K562 (cell line): Measurements from ENCODE around the gene TMEM114. TPM values are rescaled to one million over a fixed set of nuclear protein-coding genes. Genes with fewer than 3 reads are reported as not detected.

ENCODE experiments used
- ATAC-seq: fragments of 200-7000 bp; cut with Tn5 transposase; 3 replicates; pipeline ENCODE4 v1.9.1; 2020; ENCODE audit warnings: moderate library complexity
- BruUV-seq: library from RNA; stranded (reverse); fragments of 400-500 nt; replicated peaks from 2 replicates; lab custom pipeline; 2021; lab: Mats Ljungman, UMichigan
- CTCF ChIA-PET: fragments of 300-600 bp; formaldehyde crosslinking; extraction: SDS; loops from one replicate; lab custom pipeline; 2021; ENCODE audit warnings: low intra/inter-chr PET ratio; lab: Yijun Ruan, JAX
- POLR2A ChIA-PET: fragments of 300-600, 350-650 bp; sonication (Branson Sonifier 250); formaldehyde crosslinking; extraction: SDS; loops from one replicate; lab custom pipeline; 2021; ENCODE audit warnings: antibody characterized with exemption, inconsistent platforms; lab: Yijun Ruan, JAX
- DNase-seq, 4 experiments: peaks; one replicate each; pipeline versions ENCODE4 v3.0.0 to v3.0.0-alpha.2; 2011 to 2018; ENCODE audit warnings: low spot score in 3 of 4, mixed read lengths in 3 of 4; ENCODE audit errors: extremely low read depth in 1 of 4
- FAIRE-seq: peaks from 2 replicates; lab custom pipeline; 2011; peaks lifted over from hg19 to GRCh38; lab: Jason Lieb, UNC
- H2AFZ ChIP-seq: 2 replicates; pipeline ENCODE4 v1.6.0; 2011; ENCODE audit warnings: low read depth, low read length, control low read depth, inconsistent platforms
- H3K27ac ChIP-seq: fragments of 200-600 bp; 3 replicates; pipeline ENCODE4 v1.8.0; 2011; ENCODE audit warnings: low read depth, mild to moderate bottlenecking, control low read depth, inconsistent platforms, low read length, moderate library complexity, mixed read lengths; ENCODE audit errors: extremely low read depth
- H3K27me3 ChIP-seq, 2 experiments: fragments of 300-600 bp in 1 of 2; 2 replicates in 1 of 2; 3 replicates in 1 of 2; pipeline versions ENCODE4 v1.6.0 to v1.8.0; 2011; ENCODE audit warnings: inconsistent platforms in 2 of 2, low read length in 2 of 2, mild to moderate bottlenecking in 1 of 2, mixed read lengths in 1 of 2, moderate library complexity in 1 of 2; ENCODE audit not compliant: control insufficient read depth in 2 of 2, insufficient read depth in 2 of 2
- H3K36me3 ChIP-seq: fragments of 300-600 bp; 3 replicates; pipeline ENCODE4 v1.8.0; 2011; ENCODE audit warnings: mild to moderate bottlenecking, low read length, inconsistent platforms; ENCODE audit not compliant: control insufficient read depth, insufficient read depth
- H3K4me1 ChIP-seq, 2 experiments: fragments of 200-600 bp in 1 of 2; replicated peaks in 1 of 2; 2 replicates in 1 of 2; 3 replicates in 1 of 2; pipeline versions ENCODE4 v1.5.1 to v1.8.0; 2011; ENCODE audit warnings: inconsistent platforms in 2 of 2, low read length in 2 of 2, mild to moderate bottlenecking in 1 of 2, mixed read lengths in 1 of 2, moderate library complexity in 1 of 2; ENCODE audit not compliant: control insufficient read depth in 2 of 2, insufficient read depth in 2 of 2
- H3K4me2 ChIP-seq: 2 replicates; pipeline ENCODE4 v1.6.1; 2011; ENCODE audit warnings: low read length, control low read depth, inconsistent platforms, mixed read lengths; ENCODE audit not compliant: insufficient read depth
- H3K4me3 ChIP-seq: fragments of 200-600 bp; sonication (generic), shearing (Covaris generic); 2 replicates; pipeline ENCODE4 v1.5.1; 2016; ENCODE audit warnings: control low read depth, inconsistent platforms
- H3K79me2 ChIP-seq: fragments of 200-600 bp; 3 replicates; pipeline ENCODE4 v1.8.0; 2011; ENCODE audit warnings: low read length, inconsistent platforms; ENCODE audit not compliant: control insufficient read depth, insufficient read depth
- H3K9ac ChIP-seq, 2 experiments: 2 replicates each; pipeline versions ENCODE4 v1.6.0 to v1.6.1; 2011; ENCODE audit warnings: low read depth in 2 of 2, low read length in 2 of 2, control low read depth in 1 of 2, inconsistent platforms in 1 of 2, mild to moderate bottlenecking in 1 of 2, mixed read lengths in 1 of 2; ENCODE audit not compliant: insufficient read depth in 1 of 2
- H3K9me1 ChIP-seq: one replicate; pipeline ENCODE4 v1.6.0; 2011; ENCODE audit warnings: inconsistent platforms, mild to moderate bottlenecking, low read length, moderate library complexity; ENCODE audit not compliant: control insufficient read depth, insufficient read depth
- H3K9me3 ChIP-seq: replicated peaks from 2 replicates; pipeline ENCODE4 v1.5.1; 2011; ENCODE audit warnings: low read depth, low read length, inconsistent platforms; ENCODE audit not compliant: control insufficient read depth, insufficient read depth
- H4K20me1 ChIP-seq: replicated peaks from 2 replicates; pipeline ENCODE4 v1.6.1; 2011; ENCODE audit warnings: low read length, inconsistent platforms, mixed read lengths; ENCODE audit not compliant: control insufficient read depth, insufficient read depth
- ARHGAP35 ChIP-seq: fragments of 450-650 bp; IDR thresholded peaks from 2 replicates; pipeline ENCODE4 v1.6.1; 2018; ENCODE audit not compliant: partially characterized antibody
- DNMT1 ChIP-seq: fragments of 450-650 bp; IDR thresholded peaks from 2 replicates; pipeline ENCODE4 v1.6.1; 2016; ENCODE audit warnings: antibody characterized with exemption, mild to moderate bottlenecking
- GABPB2 ChIP-seq: fragments of 250-450 bp; sonication (Bioruptor Pico); conservative IDR thresholded peaks from 2 replicates; pipeline ENCODE4 v1.5.1; 2021; ENCODE audit warnings: mild to moderate bottlenecking
- HDAC1 ChIP-seq, 2 experiments: fragments of 450-650 bp; IDR thresholded peaks; 2 replicates each; pipeline ENCODE4 v1.6.1; 2016 to 2017; ENCODE audit warnings: inconsistent platforms in 1 of 2, mild to moderate bottlenecking in 1 of 2, moderate library complexity in 1 of 2
- MTA3 ChIP-seq: fragments of 450-650 bp; formaldehyde crosslinking; IDR thresholded peaks from 2 replicates; pipeline ENCODE4 v1.6.1; 2017; ENCODE audit warnings: mild to moderate bottlenecking, borderline replicate concordance
- NFE2L1 ChIP-seq: fragments of 450-650 bp; IDR thresholded peaks from 2 replicates; pipeline ENCODE4 v1.6.1; 2016; ENCODE audit warnings: missing genetic modification characterization, low read depth, mild to moderate bottlenecking, missing compliant biosample characterization, moderate library complexity, borderline replicate concordance
- NFIC ChIP-seq: fragments of 450-650 bp; IDR thresholded peaks from 2 replicates; pipeline ENCODE4 v1.6.1; 2017; ENCODE audit warnings: mild to moderate bottlenecking, inconsistent platforms
- PYGO2 ChIP-seq: fragments of 450-650 bp; IDR thresholded peaks from 2 replicates; pipeline ENCODE4 v1.6.1; 2016; ENCODE audit warnings: mild to moderate bottlenecking, missing genetic modification characterization, moderate library complexity, missing compliant biosample characterization
- RB1 ChIP-seq: fragments of 450-650 bp; IDR thresholded peaks from 2 replicates; pipeline ENCODE4 v1.6.1; 2017; ENCODE audit warnings: low read depth, mild to moderate bottlenecking
- SREBF2 ChIP-seq: sonication (generic); formaldehyde crosslinking; IDR thresholded peaks from 2 replicates; pipeline ENCODE4 v1.4.0; 2020; ENCODE audit warnings: mild to moderate bottlenecking, missing genetic modification reagents
- TCFL5 ChIP-seq: fragments of 250-450 bp; sonication (Bioruptor Pico); conservative IDR thresholded peaks from 2 replicates; pipeline ENCODE4 v1.6.1; 2021; ENCODE audit warnings: mild to moderate bottlenecking, moderate library complexity, matching md5 sums
- TSC22D4 ChIP-seq: fragments of 450-650 bp; IDR thresholded peaks from 2 replicates; pipeline ENCODE4 v1.6.1; 2016; ENCODE audit warnings: missing genetic modification characterization, missing biosample characterization, control low read depth
- ZEB2 ChIP-seq: fragments of 450-650 bp; IDR thresholded peaks from 2 replicates; pipeline ENCODE4 v1.6.1; 2016
- ZKSCAN3 ChIP-seq: fragments of 250-450 bp; sonication (Bioruptor Pico); IDR thresholded peaks from 2 replicates; pipeline ENCODE4 v1.4.0; 2020
- ZNF263 ChIP-seq: sonication (generic); formaldehyde crosslinking; IDR thresholded peaks from 2 replicates; pipeline ENCODE4 v1.8.0; 2022; ENCODE audit warnings: mild to moderate bottlenecking, missing genetic modification reagents, borderline replicate concordance
- ZNF282 ChIP-seq: sonication (generic); formaldehyde crosslinking; IDR thresholded peaks from 2 replicates; pipeline ENCODE4 v1.8.1; 2023; ENCODE audit warnings: missing genetic modification reagents
- ZNF444 ChIP-seq: fragments of 250-450 bp; sonication (Bioruptor Pico); IDR thresholded peaks from 2 replicates; pipeline ENCODE4 v1.4.0; 2020; ENCODE audit warnings: mild to moderate bottlenecking, moderate library complexity
- ZNF668 ChIP-seq: fragments of 250-450 bp; sonication (Bioruptor Pico); IDR thresholded peaks from 2 replicates; pipeline ENCODE4 v1.8.0; 2022; ENCODE audit warnings: mild to moderate bottlenecking, inconsistent platforms
- WGBS: fragments of 100-300 bp; shearing (Covaris generic); methylation state at CpG from one replicate; pipeline ENCODE4 v1.1.6; 2016; ENCODE audit warnings: low coverage, mixed read lengths; ENCODE audit not compliant: insufficient coverage; ENCODE audit errors: missing lambda C conversion rate; 5-methylcytosine and 5-hydroxymethylcytosine counted together
- in situ Hi-C: fragments of 300-500 bp; cut with MboI; formaldehyde crosslinking; loops from 4 replicates; pipeline ENCODE4 v1.15.0; 2018; ENCODE audit warnings: inconsistent platforms, mixed read lengths
- intact Hi-C: fragments of 100-400 bp; cut with micrococcal nuclease; formaldehyde crosslinking; loops from 2 replicates; pipeline ENCODE4 v1.14.2; 2022
- polyA plus RNA-seq, 8 experiments: library from polyadenylated mRNA; depleted of rRNA in 4 of 8; stranded (reverse) in 5 of 8; unstranded in 3 of 8; fragments of >200 nt; fragmentation: Nextera tagmentation in 2 of 8; fragmentation: Illumina TruSeq in 1 of 8; extraction: Ambion mirVana in 2 of 8; extraction: Trizol in 1 of 8; gene quantifications; 2 replicates each; pipeline versions ENCODE4 v1.2.1 to v1.2.3, GENCODE V29; 2011 to 2014; ENCODE audit warnings: inconsistent platforms in 1 of 8, missing spikeins in 1 of 8
- total RNA-seq, 7 experiments: library from RNA; depleted of rRNA in 6 of 7; stranded (reverse); fragments of >200 nt in 6 of 7; fragmentation: Illumina TruSeq in 2 of 7; extraction: Trizol in 2 of 7; gene quantifications; 2 replicates each; pipeline versions ENCODE4 v1.2.1 to v1.2.3, GENCODE V29; 2011 to 2021; ENCODE audit warnings: low replicate concordance in 1 of 7
- TF ChIP-seq, protein P1 (sequence below), 2 experiments: IDR thresholded peaks; 2 replicates each; pipeline ENCODE4 v1.6.1; 2011; ENCODE audit warnings: borderline replicate concordance in 1 of 2, control low read depth in 1 of 2, low read depth in 1 of 2, low read length in 1 of 2, mild to moderate bottlenecking in 1 of 2, mixed read lengths in 1 of 2, moderate library complexity in 1 of 2; ENCODE audit not compliant: insufficient read depth in 1 of 2, insufficient read length in 1 of 2, poor library complexity in 1 of 2, severe bottlenecking in 1 of 2; ENCODE audit errors: extremely low read depth in 1 of 2

The TMEM114 gene
- total and polyA plus RNA-seq, 9 of the 15 experiments (the other 6 are each of a cell fraction or from before 2014, with no cell fraction given): not detected

DNA sequence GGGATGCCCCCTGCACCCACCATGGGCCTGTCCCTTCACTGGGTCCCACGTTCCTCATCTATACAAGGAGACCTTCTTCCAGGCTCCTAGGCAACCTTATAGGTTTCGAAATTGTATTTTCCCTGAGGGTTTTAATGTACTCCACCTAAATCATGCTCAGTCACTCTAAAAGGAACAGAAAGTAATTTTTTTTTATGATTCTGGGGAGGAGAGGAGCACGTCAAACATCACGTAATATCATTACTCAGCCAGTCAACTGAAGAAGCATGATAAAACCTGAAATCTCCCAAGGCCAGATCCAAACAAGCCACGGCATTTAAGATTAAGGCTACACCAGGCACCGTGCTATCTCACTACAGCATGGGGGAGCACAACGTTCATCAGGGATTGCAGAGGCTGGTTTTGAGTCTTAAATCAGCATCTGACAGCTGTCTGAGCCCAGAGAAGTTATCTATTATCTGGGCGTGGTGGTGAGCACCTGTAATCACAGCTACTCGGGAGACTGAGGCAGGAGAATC lies 3.9 kb upstream of the TMEM114 start (continued):
- peak; percentile 90 for TF ChIP-seq ZEB2
- TF ChIP-seq ZNF668 (CRISPR knock-in tag): no peak
- no peak for TF ChIP-seq ARHGAP35
- no peak for TF ChIP-seq DNMT1

DNA sequence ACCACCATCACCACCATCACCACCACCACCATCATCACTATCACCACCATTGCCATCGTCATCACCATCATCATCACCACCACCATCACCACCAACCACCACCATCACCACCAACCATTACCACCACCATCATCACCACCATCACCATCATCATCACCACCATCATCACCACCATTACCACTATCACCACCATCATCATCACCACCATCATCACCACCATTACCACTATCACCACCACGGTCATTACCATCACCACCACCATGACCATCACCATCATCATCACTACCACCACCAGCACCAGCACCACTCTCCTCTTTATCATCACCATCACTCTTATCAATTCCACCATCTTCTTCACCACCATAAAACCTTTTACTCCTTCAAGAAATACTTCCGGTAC lies 1.1 kb upstream of the TMEM114 start:
- no peak for DNase-seq
- in situ Hi-C loops (no loop called here), intact Hi-C loops (no loop called here)
- Histone ChIP-seq H3K9me1 (no peaks in the 10 kb centered on the region), H2AFZ (no peak overlapping the region), H3K9me3 (no peaks in the 10 kb centered on the region), H3K4me3 (no peak overlapping the region), H3K27ac (no peak overlapping the region), H3K36me3 (no peaks in the 10 kb centered on the region), H3K9ac (no peak overlapping the region), H3K4me1 (peaks cover 4 to 6% of the 10 kb centered on the region in 2 experiments; a peak in 2 of 5 replicates), H4K20me1 (no peaks in the 10 kb centered on the region), H3K79me2 (no peaks in the 10 kb centered on the region), H3K27me3 (peaks cover 12 to 26% of the 10 kb centered on the region in 2 experiments; a peak in 4 of 5 replicates), H3K4me2 (no peak overlapping the region)
- ATAC-seq: no peak
- no peak for TF ChIP-seq HDAC1 (IDR thresholded peaks at IDR 0.05)
- no peak for TF ChIP-seq ZNF263 (CRISPR knock-in tag)
- no peak for TF ChIP-seq GABPB2 (CRISPR knock-in tag)
- TF ChIP-seq, protein P1, sequence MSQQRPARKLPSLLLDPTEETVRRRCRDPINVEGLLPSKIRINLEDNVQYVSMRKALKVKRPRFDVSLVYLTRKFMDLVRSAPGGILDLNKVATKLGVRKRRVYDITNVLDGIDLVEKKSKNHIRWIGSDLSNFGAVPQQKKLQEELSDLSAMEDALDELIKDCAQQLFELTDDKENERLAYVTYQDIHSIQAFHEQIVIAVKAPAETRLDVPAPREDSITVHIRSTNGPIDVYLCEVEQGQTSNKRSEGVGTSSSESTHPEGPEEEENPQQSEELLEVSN (IDR thresholded peaks at IDR 0.05; ENCODE audit: borderline replicate concordance in 1 of 2, extremely low read depth in 1 of 2, insufficient read depth in 1 of 2, insufficient read length in 1 of 2, low read depth in 1 of 2, low read length in 1 of 2, poor library complexity in 1 of 2, severe bottlenecking in 1 of 2): no peak
- TF ChIP-seq NFE2L1: no peak
- TF ChIP-seq ZKSCAN3: no peak
- no peak for TF ChIP-seq RB1
- no peak for TF ChIP-seq PYGO2
- no peak for TF ChIP-seq ZNF444 (CRISPR knock-in tag)
- TF ChIP-seq TCFL5 (CRISPR knock-in tag): no peak
- no peak for TF ChIP-seq ZNF282 (CRISPR knock-in tag)
- TF ChIP-seq MTA3: no peak
- no peak for TF ChIP-seq NFIC
- TF ChIP-seq TSC22D4 (tag): no peak
- TF ChIP-seq SREBF2 (CRISPR knock-in tag): no peak
- CTCF ChIA-PET: no interaction called here
- POLR2A ChIA-PET: no interaction called here
- no peak for FAIRE-seq
- no TSS peak for BruUV-seq
- 27% methylated on average over 3 of the region's 3 CpGs for WGBS
